GM18517 (cell line): ENCODE results near the gene CHCHD6.

Source experiments
- ATAC-seq: cut with Tn5 transposase; IDR thresholded peaks from one replicate; pipeline ENCODE4 v1.9.1; 2021; ENCODE audit warnings: mild to moderate bottlenecking, moderate library complexity; ENCODE audit not compliant: unreplicated experiment

CHCHD6 gene

DNA sequence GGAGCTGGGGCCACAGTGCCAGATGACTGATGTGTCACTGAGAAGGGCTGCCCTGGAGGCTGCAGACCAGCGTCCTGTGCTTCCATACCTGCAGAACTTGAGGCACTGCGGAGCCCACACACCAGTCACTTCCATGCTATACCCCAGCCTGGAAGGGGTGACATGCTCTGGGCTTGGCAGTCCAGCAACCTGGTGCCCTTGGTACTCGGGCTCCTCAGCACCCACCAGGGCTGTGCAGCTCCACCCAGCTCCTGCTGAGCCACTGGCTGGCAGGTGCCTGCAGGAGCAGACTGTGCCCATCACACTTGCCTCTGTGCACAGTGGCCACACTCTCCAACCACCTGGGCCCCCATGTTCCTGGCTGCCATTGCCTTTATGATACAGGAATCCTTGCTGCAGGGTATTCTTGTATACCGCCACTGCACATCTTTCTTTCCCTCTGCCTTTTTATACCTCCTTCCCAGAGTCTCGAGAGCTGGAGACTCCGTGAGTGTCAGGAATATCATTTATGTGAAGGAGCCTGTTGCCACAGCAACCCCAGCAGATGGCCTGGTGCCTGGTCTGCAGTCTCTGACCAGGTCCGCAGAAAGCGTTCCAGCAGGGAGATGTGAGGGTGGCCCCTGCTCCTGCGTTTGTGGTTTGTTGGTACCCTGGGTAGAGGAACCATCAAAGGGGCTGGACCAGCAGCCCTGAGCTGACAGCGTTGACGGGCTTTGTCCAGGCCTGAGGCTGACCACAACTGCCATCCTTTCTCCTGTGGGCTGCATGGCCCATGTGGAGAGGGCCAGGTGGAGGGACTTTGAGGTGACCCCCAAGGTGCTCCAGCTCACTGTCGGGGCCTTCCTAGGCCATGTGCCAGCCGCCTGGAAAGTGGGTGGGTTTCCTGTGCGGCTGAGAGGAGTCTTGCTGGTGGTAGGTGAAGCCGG lies 185.5 kb downstream of the CHCHD6 start:
- ATAC-seq, result no peak

DNA sequence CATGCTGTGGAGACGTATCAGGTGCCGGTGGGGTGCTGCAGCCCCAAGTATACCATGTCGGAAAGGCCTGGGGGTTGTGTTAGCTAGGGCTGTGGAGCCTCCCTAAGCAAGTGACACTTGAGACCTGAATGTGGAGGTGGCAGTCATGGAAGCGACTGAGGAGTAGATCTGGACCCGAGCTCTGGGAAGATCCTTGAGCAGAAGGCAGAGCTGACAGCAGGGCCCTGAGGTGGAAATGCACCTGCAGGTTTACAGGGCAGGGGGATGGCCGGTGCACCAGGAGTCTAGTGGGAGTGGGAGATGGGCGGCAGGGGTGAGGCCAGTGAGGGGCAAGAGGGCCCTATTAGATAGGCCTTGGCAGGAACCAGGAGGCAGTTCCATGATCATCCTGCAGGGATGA lies 187.1 kb downstream of the CHCHD6 start:
- no peak for ATAC-seq

DNA sequence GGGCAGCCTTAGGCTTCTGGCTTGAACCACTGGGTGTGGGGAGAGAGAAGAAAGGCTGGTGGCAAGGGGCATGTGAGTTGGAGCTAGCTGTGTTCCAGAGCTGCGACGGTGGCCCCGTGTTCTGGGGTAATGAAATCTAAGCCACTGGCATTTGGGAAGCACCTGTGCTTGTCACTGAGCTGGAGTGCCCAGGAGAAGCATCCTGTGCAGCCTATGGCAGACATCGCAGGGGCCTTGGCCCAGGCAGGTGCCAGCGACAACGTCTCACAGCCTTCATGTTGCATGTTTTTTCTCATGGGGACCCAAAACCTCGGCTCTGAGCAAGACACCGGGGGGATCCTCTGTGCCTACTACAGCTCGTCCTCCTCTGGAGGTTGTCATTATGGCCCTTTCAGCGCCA lies 187.8 kb downstream of the CHCHD6 start:
- no peak for ATAC-seq

GRCh38 chr3:126893651-126894050 lies 189.6 kb downstream of the CHCHD6 start:
- ATAC-seq, result no peak

DNA sequence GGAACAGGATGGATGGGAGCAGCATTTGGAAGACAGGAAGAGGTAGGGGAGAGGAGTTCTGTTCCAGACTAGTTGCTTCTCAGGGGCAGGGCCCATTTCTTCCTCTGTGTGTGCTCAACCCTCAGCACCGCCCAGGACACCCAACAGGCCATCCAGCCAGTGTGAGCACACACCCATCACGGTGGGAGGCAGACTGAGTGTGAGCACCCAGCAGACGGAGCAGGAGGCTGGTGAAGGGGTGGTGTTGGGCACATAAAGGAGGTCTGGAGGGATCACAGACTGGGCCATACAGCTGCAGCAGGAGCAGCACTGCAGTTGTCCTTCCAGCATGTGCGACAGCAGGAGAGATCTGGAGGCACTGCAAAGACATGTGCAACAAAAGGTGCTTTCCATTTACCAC lies 190.4 kb downstream of the CHCHD6 start:
- ATAC-seq, result no peak

DNA sequence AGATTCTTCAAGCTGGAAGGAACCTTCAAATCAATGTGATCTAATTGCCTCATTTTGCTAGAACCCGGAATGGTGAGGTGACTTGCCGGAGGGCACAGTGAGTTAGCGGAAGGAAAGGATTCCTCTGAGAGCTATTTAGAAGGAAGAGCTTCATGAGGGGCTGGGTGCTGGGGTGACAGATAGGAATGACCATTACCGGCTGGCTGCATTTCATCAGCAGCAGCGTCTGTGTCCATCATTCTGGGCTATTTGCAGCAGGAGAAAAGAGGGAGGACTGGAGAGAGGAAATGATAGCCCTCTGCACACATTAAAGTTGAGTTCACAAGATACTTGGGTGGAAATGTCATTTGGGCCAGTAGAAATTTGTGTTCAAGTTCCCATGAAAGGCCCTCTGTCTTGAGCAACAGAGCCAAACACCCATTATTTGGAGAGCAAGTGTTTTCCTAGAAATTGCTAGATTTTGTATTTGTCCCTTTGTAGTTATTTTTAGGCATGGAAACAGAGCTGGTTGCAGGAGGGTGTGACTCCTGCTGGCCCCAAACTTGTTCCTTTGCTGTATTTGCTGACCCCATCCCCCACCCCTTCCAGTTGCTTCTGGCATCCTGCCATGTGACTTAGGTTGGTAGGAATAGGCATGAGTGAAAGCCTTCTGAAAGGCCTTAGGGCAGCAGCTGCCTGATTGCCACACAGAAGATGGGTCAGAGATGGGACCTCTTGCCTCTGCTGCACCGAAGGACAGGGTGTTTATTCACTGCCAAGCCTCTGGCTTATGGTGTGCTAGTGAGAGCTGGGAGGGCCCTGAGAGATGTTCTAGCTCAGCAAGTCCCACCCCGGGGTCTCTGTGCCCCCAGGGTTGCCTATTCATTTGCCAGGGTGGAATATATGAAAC lies 191.4 kb downstream of the CHCHD6 start:
- no peak for ATAC-seq

GRCh38 chr3:126896067-126896441 lies 192.0 kb downstream of the CHCHD6 start:
- ATAC-seq, result no peak

DNA sequence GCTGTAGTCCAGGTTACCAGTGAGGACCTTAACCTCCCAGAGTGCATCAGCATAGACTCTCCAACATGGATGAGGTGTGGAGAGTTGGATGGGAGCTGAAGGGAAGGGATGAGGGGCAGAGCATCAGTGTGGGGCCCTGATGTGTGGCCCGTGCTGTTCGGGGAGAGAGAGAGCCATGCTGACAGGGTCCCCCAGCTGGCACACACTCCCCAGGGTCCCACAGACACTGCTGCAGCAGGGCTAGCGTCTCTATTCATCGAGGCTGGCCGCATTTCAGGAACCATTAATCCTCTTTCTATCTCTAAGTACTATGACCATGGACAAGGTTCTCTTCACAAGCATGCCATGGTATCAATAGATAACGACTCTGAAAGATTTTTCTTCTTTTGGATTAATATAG lies 192.9 kb downstream of the CHCHD6 start:
- ATAC-seq, result no peak

DNA sequence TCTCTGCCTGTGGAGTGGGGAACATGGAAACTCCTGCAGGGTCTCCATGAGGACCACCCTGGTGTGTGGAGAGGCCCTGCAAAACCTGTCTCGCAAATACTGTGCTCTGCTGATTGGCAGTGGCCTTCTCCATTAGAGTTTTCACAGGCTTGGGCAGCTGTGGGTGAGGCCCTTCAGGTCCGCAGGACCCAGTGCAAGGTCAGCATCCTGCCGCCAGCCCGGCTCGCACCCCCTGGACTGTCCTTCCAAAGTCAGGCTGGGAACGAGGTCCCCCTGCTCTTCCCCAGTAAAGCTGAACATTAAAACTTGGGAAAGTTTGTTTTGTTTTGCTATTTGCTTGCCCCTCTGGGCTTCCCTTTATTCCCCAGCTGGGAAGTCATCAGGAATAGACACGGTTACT lies 193.9 kb downstream of the CHCHD6 start:
- ATAC-seq, result no peak

- ATAC-seq, result no peak
Measured at GRCh38 chr3:126900859-126901540, 197.0 kb downstream of the CHCHD6 start.

DNA sequence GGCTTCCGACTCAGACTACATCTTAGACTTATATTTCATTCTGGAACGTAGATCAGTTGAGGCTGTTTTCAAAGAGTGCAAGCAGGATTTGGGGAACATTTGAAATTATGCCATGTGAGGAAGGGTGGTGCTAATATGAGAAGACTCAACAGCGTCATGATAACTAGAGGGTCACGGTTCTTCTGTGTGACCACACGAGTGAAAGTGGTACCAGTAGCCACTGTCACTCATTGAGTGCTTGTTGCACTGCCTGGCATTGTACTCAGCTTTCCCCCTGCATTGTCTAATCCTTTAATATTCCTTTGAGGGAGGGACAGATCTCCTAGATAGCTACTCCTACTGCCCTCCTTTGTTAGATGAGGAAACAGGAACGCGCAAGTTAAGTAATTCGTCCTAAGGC lies 197.6 kb downstream of the CHCHD6 start:
- ATAC-seq, result no peak

- ATAC-seq, result no peak
Measured at GRCh38 chr3:126903521-126903920, 199.5 kb downstream of the CHCHD6 start.

GRCh38 chr3:126907557-126907956 lies 203.5 kb downstream of the CHCHD6 start:
- ATAC-seq, result no peak

GRCh38 chr3:126908752-126909275 lies 204.8 kb downstream of the CHCHD6 start:
- no peak for ATAC-seq

GRCh38 chr3:126910231-126910630 lies 206.2 kb downstream of the CHCHD6 start:
- ATAC-seq, result no peak

DNA sequence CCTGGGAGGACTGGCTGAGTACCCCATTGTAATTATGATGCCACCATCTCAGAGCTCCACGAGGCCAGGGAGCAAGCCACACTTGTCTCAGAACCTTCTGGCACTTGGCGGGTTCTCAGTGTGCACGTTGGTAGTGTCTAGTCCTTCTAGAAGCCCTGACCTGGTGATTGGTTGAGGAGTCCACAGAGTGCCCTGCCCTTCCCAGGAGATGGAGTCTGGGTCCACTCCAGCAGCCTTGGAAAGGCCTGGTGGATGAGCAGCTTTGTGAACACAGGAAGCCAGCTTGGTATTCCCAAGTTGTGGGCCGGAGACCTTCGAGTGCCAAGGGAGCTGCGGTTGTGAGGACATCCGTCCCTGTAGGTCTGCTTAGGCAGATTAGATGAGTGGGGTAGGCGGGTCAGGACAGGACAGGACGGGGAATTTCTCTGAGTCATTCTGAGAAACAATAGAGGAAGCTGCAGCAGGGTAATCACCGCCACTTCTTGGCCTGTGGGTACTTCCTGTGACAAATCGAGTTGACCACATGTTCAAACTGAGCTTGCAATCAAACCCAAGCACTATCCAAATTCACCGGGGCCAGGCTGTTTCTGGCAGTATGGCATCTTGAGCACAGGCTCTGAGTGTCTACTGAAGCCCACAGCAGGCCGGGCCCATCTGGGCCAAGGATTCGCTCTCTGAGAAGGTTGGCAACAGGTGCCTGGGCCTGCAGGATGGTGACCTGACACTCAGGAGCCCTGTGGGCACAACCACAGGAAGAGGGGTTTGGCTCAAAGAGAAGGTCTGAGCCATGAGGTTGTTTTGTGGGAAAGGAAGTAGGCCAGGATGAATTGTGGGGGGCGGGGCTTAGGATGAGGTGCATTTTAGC lies 207.4 kb downstream of the CHCHD6 start:
- ATAC-seq, result peak; percentile 97

DNA sequence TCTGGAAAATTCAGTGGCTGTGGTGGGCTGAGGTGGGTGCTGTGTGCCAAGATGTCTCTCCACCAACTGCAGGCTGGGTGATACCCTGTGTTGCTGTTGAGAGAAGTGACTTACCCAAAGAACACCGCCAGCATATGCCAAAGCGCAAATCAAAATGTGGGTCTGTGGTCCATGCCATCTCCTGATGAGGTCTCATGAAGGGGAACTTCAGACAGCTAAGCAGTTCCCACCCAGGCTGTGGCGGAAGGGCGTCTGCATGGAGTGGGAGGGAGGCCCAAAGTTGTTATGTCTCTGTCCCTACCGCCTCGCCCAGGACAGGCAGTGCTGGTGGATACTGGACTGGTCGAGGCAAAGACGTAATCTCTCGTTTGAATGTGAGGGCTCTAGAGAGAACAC lies 208.0 kb downstream of the CHCHD6 start:
- no peak for ATAC-seq

- no peak for ATAC-seq
Measured at GRCh38 chr3:126912491-126913195, 208.6 kb downstream of the CHCHD6 start.

GRCh38 chr3:126913524-126913923 lies 209.5 kb downstream of the CHCHD6 start:
- no peak for ATAC-seq
